ENCODE results near the gene SNRNP70. TPM values are rescaled to one million over a fixed set of nuclear protein-coding genes. Genes with fewer than 3 reads are reported as not detected.
"Not testable (repeated sequence)": the region's sequence is repeated elsewhere in the genome, so short reads cannot be mapped to it uniquely, and the experiment has no call there.

SNRNP70 gene
- total and polyA plus RNA-seq, 2 of the 13 experiments (the other 11 are each of a cell fraction or from before 2014, with no cell fraction given), result 150 to 210 TPM

- BruUV-seq (replicated peaks); DNase-seq (ENCODE audit: low spot score): not testable (repeated sequence)
These were observed 35.4 kb upstream of the SNRNP70 start for GRCh38 chr19:49049834-49050233.

GRCh38 chr19:49050376-49051033 lies 34.7 kb upstream of the SNRNP70 start:
- not testable (repeated sequence) for H3K27ac ChIP-seq (ENCODE audit: extremely low read length, insufficient read depth, low read length)

More at GRCh38 chr19:49049834-49050233, 35.4 kb upstream of the SNRNP70 start:
- H3K27ac ChIP-seq (ENCODE audit: extremely low read length, insufficient read depth, low read length); H3K79me2 ChIP-seq (ENCODE audit: insufficient read depth, low read length); H3K4me1 ChIP-seq (ENCODE audit: insufficient read depth, low read length); intact Hi-C loops (cut with micrococcal nuclease; ENCODE audit: unreplicated experiment); CTCF ChIA-PET (ENCODE audit: low intra/inter-chr PET ratio, low total read pairs); in situ Hi-C loops (cut with HindIII; ENCODE audit: extremely low pct_ligation_motif_present, low pct_unique_long_range_greater_than_20kb); H2AFZ ChIP-seq (ENCODE audit: low read length); ATAC-seq; FAIRE-seq; H4K20me1 ChIP-seq (ENCODE audit: insufficient read depth, low read length); H3K4me2 ChIP-seq (ENCODE audit: low read depth, low read length); POLR2A ChIA-PET; H3K4me3 ChIP-seq (replicated peaks in 1 of 3; ENCODE audit: insufficient read depth in 1 of 3, low read depth in 2 of 3, low read length in 3 of 3); H3K36me3 ChIP-seq (replicated peaks in 1 of 2; ENCODE audit: control insufficient read depth in 1 of 2, insufficient read depth in 2 of 2, low read length in 2 of 2); H3K9me3 ChIP-seq (ENCODE audit: low read length); H3K9ac ChIP-seq (ENCODE audit: insufficient read depth, low read depth, low read length): not testable (repeated sequence)
- 28% methylated on average over 2 of the region's 4 CpGs for whole genome bisulfite sequencing (ENCODE audit: low lambda C conversion rate)
- H3K27me3 ChIP-seq (ENCODE audit: control insufficient read depth in 1 of 2, insufficient read depth in 2 of 2, low read length in 2 of 2), result peaks cover 3 to 11% of the 10 kb centered on the region in 2 experiments; a peak in 3 of 5 replicates

More at GRCh38 chr19:49050376-49051033, 34.7 kb upstream of the SNRNP70 start:
- H3K4me2 ChIP-seq (ENCODE audit: low read depth, low read length); POLR2A ChIA-PET; H3K79me2 ChIP-seq (ENCODE audit: insufficient read depth, low read length); CTCF ChIA-PET (ENCODE audit: low intra/inter-chr PET ratio, low total read pairs); H4K20me1 ChIP-seq (ENCODE audit: insufficient read depth, low read length); H2AFZ ChIP-seq (ENCODE audit: low read length); in situ Hi-C loops (cut with HindIII; ENCODE audit: extremely low pct_ligation_motif_present, low pct_unique_long_range_greater_than_20kb); H3K4me1 ChIP-seq (ENCODE audit: insufficient read depth, low read length); H3K36me3 ChIP-seq (replicated peaks in 1 of 2; ENCODE audit: control insufficient read depth in 1 of 2, insufficient read depth in 2 of 2, low read length in 2 of 2); ATAC-seq; H3K4me3 ChIP-seq (replicated peaks in 1 of 3; ENCODE audit: insufficient read depth in 1 of 3, low read depth in 2 of 3, low read length in 3 of 3); DNase-seq (ENCODE audit: low spot score); intact Hi-C loops (cut with micrococcal nuclease; ENCODE audit: unreplicated experiment); H3K9me3 ChIP-seq (ENCODE audit: low read length); FAIRE-seq; BruUV-seq (replicated peaks); H3K9ac ChIP-seq (ENCODE audit: insufficient read depth, low read depth, low read length): not testable (repeated sequence)
- WGBS (ENCODE audit: low lambda C conversion rate), result 16% methylated on average over 12 of the region's 24 CpGs
- peaks cover 6 to 14% of the 10 kb centered on the region in 2 experiments; a peak in 4 of 5 replicates for H3K27me3 ChIP-seq (ENCODE audit: control insufficient read depth in 1 of 2, insufficient read depth in 2 of 2, low read length in 2 of 2)
